HT-29 (cell line): ENCODE results near the gene NUTF2. TPM values are rescaled to one million over a fixed set of nuclear protein-coding genes. Genes with fewer than 3 reads are reported as not detected.
A peak's percentile ranks its signal among the peaks of the same experiment; 100 is the strongest.

Source experiments
- DNase-seq: peaks from one replicate; pipeline ENCODE4 v3.0.0-alpha.2; 2015; ENCODE audit warnings: low spot score
- total RNA-seq: library from RNA; depleted of rRNA; stranded (reverse); fragments of >200 nt; shearing (Covaris generic); gene quantifications from 2 replicates; pipeline ENCODE4 v1.2.3, GENCODE V29; 2014; rRNA removed

NUTF2 gene
- 158 and 183 TPM in 2 replicates for total RNA-seq

GRCh38 chr16:67846320-67847063 is at the start of gene NUTF2:
Gene NUTF2 (plus strand): TSS chr16:67846933. CDS start chr16:67865131, 18,198 bp downstream.
- DNase-seq, result peak; percentile 95

GRCh38 chr16:67800338-67800926 is 46.3 kb upstream of the NUTF2 start:
- DNase-seq, result no peak

- no peak for DNase-seq
Observed at GRCh38 chr16:67801241-67801640, 45.5 kb upstream of the NUTF2 start.

GRCh38 chr16:67801883-67802282 is 44.9 kb upstream of the NUTF2 start:
- DNase-seq, result no peak

- no peak for DNase-seq
Observed at GRCh38 chr16:67803894-67804293, 42.8 kb upstream of the NUTF2 start.

GRCh38 chr16:67804853-67805542 is 41.7 kb upstream of the NUTF2 start:
- no peak for DNase-seq

- DNase-seq, result peak; percentile 37
Observed at GRCh38 chr16:67805718-67806427, 40.9 kb upstream of the NUTF2 start.

GRCh38 chr16:67806428-67807147 is 40.1 kb upstream of the NUTF2 start, which contains the start of the genes RANBP10 and TSNAXIP1:
Gene RANBP10 (minus strand): TSS chr16:67806560. CDS start chr16:67806536, 24 bp downstream.
Gene TSNAXIP1 (plus strand): TSS chr16:67806889. CDS start chr16:67807150, 261 bp downstream.
- DNase-seq, result peak; percentile 99

- DNase-seq, result no peak
Observed at GRCh38 chr16:67807148-67807682, 39.5 kb upstream of the NUTF2 start.

GRCh38 chr16:67811899-67812298 is 34.8 kb upstream of the NUTF2 start:
- no peak for DNase-seq

- peak; percentile 35 for DNase-seq
Observed at GRCh38 chr16:67814567-67814966, 32.2 kb upstream of the NUTF2 start.

- peak; percentile 42 for DNase-seq
Observed at GRCh38 chr16:67820608-67821259, 26.0 kb upstream of the NUTF2 start.

GRCh38 chr16:67822511-67822910 is 24.2 kb upstream of the NUTF2 start:
- DNase-seq, result no peak

GRCh38 chr16:67825119-67825518 is 21.6 kb upstream of the NUTF2 start:
- DNase-seq, result no peak

GRCh38 chr16:67825906-67826305 is 20.8 kb upstream of the NUTF2 start:
- no peak for DNase-seq

- no peak for DNase-seq
Observed at GRCh38 chr16:67828651-67829050, 18.1 kb upstream of the NUTF2 start.

GRCh38 chr16:67833030-67833414 is 13.7 kb upstream of the NUTF2 start:
- no peak for DNase-seq

GRCh38 chr16:67833415-67834241 is 13.1 kb upstream of the NUTF2 start:
- DNase-seq, result peak; percentile 89

- no peak for DNase-seq
Observed at GRCh38 chr16:67834242-67834614, 12.5 kb upstream of the NUTF2 start.
